AG09309 (cell line): ENCODE measurements around the gene MAGI2.
"Not testable (repeated sequence)": the region's sequence is repeated elsewhere in the genome, so short reads cannot be mapped to it uniquely, and the experiment has no call there.

Experiments used
- DNase-seq: peaks from one replicate; pipeline ENCODE4 v3.0.0-alpha.2; 2010; ENCODE audit warnings: low read depth
- H3K4me3 ChIP-seq: 2 replicates; pipeline ENCODE4 v1.5.1; 2011; ENCODE audit warnings: mild to moderate bottlenecking, low read depth, low read length, moderate library complexity; ENCODE audit not compliant: control insufficient read depth
- TF ChIP-seq, protein P1 (sequence below): IDR thresholded peaks from 2 replicates; pipeline ENCODE4 v1.5.1; 2011; ENCODE audit warnings: mild to moderate bottlenecking, low read depth, low read length, inconsistent platforms; ENCODE audit not compliant: insufficient read depth, control insufficient read depth; ENCODE audit errors: missing control alignments

MAGI2 gene

DNA sequence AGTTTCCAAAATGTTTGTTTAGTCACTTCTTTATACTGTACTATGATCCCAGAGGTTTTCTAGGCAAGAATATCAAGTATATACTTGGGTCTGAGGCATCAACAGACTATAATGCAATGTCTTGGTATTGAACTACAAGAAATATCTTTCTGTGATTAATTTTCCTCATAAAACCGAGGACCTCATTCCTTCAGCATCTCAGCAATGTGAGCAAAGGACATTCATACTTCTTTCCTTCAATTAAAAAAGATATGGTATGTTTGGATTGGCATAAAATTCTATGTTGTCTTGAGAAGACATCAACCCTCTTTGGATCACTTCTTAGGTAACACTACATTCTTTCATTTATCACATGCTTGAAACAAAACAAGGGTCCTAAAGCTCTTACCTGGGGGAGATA, 1130.3 kb downstream of the MAGI2 start:
- peak; percentile 17 for DNase-seq
- H3K4me3 ChIP-seq = no peak overlapping the region
- TF ChIP-seq, protein P1, sequence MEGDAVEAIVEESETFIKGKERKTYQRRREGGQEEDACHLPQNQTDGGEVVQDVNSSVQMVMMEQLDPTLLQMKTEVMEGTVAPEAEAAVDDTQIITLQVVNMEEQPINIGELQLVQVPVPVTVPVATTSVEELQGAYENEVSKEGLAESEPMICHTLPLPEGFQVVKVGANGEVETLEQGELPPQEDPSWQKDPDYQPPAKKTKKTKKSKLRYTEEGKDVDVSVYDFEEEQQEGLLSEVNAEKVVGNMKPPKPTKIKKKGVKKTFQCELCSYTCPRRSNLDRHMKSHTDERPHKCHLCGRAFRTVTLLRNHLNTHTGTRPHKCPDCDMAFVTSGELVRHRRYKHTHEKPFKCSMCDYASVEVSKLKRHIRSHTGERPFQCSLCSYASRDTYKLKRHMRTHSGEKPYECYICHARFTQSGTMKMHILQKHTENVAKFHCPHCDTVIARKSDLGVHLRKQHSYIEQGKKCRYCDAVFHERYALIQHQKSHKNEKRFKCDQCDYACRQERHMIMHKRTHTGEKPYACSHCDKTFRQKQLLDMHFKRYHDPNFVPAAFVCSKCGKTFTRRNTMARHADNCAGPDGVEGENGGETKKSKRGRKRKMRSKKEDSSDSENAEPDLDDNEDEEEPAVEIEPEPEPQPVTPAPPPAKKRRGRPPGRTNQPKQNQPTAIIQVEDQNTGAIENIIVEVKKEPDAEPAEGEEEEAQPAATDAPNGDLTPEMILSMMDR = no peak

DNA sequence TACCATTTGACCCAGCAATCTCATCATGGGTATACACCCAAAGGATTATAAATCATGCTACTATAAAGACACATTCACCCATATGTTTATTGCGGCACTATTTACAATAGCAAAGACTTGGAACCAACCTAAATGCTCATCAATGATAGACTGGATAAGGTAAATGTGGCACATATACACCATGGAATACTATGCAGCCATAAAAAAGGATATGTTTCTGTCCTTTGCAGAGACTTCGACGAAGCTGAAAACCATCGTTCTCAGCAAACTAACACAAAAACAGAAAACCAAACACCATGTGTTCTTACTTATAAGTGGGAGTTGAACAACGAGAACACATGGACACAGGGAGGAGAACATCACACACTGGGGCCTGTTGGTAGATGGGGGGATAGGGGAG, 1131.2 kb downstream of the MAGI2 start:
- H3K4me3 ChIP-seq = not testable (repeated sequence)

GRCh38 chr7:78317371-78317770, 1136.1 kb downstream of the MAGI2 start:
- TF ChIP-seq, protein P1 = no peak
- no peak overlapping the region for H3K4me3 ChIP-seq
- DNase-seq = no peak

More for the DNA sequence above, 1131.2 kb downstream of the MAGI2 start:
- DNase-seq = not testable (repeated sequence)

GRCh38 chr7:78316110-78316509, 1137.4 kb downstream of the MAGI2 start:
- TF ChIP-seq, protein P1 = no peak
- H3K4me3 ChIP-seq = no peak overlapping the region
- DNase-seq = no peak

DNA sequence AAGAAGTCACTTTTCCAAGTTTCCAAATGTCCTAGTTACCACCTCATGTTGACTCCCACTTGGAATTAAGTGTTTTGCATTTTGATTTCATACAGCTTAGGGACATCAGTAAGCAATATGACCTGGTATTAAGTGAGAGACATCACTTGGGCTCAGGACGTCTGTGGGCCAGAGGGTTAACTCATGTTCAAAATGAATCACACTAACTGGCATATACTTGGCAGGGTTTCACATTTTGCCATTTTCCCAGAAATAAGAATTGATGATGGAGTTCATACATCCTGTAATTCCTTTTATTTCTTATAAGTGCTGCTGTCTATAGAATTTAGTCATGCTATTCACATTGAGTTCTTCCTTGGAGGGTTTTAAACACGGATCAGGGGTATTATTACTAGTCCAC, 1138.3 kb downstream of the MAGI2 start:
- TF ChIP-seq, protein P1 = no peak
- no peak for DNase-seq
- no peak overlapping the region for H3K4me3 ChIP-seq

DNA sequence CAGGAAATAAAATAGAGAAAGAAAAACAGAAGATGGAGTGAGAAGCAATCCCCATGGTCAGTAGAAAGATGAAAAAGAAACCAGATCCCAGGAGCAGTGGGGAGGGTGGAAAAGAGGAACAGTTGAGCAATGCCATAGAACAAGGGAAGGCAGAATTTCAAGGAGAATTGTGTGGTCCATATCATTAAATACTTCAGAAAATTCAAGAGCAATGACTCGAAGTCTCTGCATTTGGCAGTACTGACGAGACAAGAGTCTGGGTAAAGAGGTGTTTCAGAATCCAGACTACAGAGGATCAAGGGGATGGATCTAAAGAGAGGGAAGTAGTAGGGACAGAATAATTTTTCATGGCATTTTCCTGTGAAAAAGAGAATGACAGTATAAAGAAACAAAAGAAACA, 1142.3 kb downstream of the MAGI2 start:
- TF ChIP-seq, protein P1 = no peak
- DNase-seq = no peak
- H3K4me3 ChIP-seq = no peak overlapping the region

DNA sequence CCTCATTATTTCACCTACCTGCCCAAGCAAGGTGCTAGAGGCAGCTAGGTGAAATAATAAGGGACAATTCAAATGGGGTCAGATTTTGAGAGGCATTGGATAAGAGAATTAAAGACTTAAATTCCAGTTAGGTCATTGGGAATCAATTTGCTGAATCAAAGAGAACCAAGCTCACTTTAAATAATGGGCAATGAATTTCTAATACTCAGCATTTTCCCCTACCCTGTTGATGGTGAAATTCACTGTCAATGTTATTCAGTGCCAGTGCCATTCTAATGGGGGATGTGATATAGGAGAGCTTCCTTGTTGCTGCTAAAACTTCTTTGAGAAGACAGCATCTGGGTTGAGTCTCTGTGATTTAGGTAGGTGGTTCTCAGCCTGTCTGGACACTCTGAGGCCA, 1145.6 kb downstream of the MAGI2 start:
- TF ChIP-seq, protein P1 = no peak
- no peak overlapping the region for H3K4me3 ChIP-seq
- DNase-seq = no peak
